OCI-LY7 (cell line): ENCODE results near the gene SMIM33.

Experiments
- CTCF ChIP-seq: fragments of 200-600 bp; sonication (generic); conservative IDR thresholded peaks from 2 replicates; pipeline ENCODE4 v1.5.1; 2014; ENCODE audit warnings: mild to moderate bottlenecking, antibody characterized with exemption, low read length, moderate library complexity, mixed read lengths
- EZH2phosphoT487 ChIP-seq: fragments of 200-600 bp; sonication (generic); IDR thresholded peaks from 2 replicates; pipeline ENCODE4 v1.6.1; 2018; ENCODE audit warnings: low read depth, borderline replicate concordance, mild to moderate bottlenecking, mixed run types, antibody characterized with exemption, low read length, moderate library complexity, mixed read lengths

- no peak for TF ChIP-seq CTCF
- no peak for TF ChIP-seq EZH2phosphoT487
Measured at GRCh38 chr5:139470821-139471300, at the start of gene SMIM33.
